Karpas-422 (cell line): ENCODE measurements around the gene LRRC61. TPM values are rescaled to one million over a fixed set of nuclear protein-coding genes. Genes with fewer than 3 reads are reported as not detected.
"Not testable (repeated sequence)": the region's sequence is repeated elsewhere in the genome, so short reads cannot be mapped to it uniquely, and the experiment has no call there.

Source experiments
- DNase-seq: peaks from one replicate; pipeline ENCODE4 v3.0.0-alpha.2; 2015
- H2AFZ ChIP-seq: fragments of 200-600 bp; sonication (generic); 2 replicates; pipeline ENCODE4 v1.6.1; 2014; ENCODE audit warnings: antibody characterized with exemption, low read length, mixed read lengths
- H3K27ac ChIP-seq: fragments of 200-600 bp; sonication (generic); 2 replicates; pipeline ENCODE4 v1.5.1; 2014; ENCODE audit warnings: mild to moderate bottlenecking, low read length, moderate library complexity
- H3K27me3 ChIP-seq: fragments of 200-600 bp; sonication (generic); 2 replicates; pipeline ENCODE4 v1.6.1; 2014; ENCODE audit warnings: low read length, mixed read lengths
- H3K36me3 ChIP-seq: fragments of 200-600 bp; sonication (generic); 2 replicates; pipeline ENCODE4 v1.6.1; 2014; ENCODE audit warnings: low read length, mixed read lengths; ENCODE audit not compliant: insufficient read depth
- H3K4me1 ChIP-seq: fragments of 200-600 bp; sonication (generic); 2 replicates; pipeline ENCODE4 v1.6.1; 2014; ENCODE audit warnings: mild to moderate bottlenecking, low read length, mixed read lengths
- H3K4me2 ChIP-seq: fragments of 200-600 bp; sonication (generic); 2 replicates; pipeline ENCODE4 v1.6.1; 2014; ENCODE audit warnings: low read length, low read depth, mild to moderate bottlenecking; ENCODE audit not compliant: poor library complexity, severe bottlenecking
- H3K4me3 ChIP-seq: fragments of 200-600 bp; sonication (generic); 2 replicates; pipeline ENCODE4 v1.5.1; 2014; ENCODE audit warnings: mild to moderate bottlenecking, antibody characterized with exemption, low read length, mixed read lengths
- H3K79me2 ChIP-seq: fragments of 200-600 bp; sonication (generic); 2 replicates; pipeline ENCODE4 v1.6.1; 2014; ENCODE audit warnings: mild to moderate bottlenecking, low read length, mixed read lengths
- H3K9ac ChIP-seq: fragments of 200-600 bp; sonication (generic); 2 replicates; pipeline ENCODE4 v1.6.0; 2014; ENCODE audit warnings: low read length
- H3K9me2 ChIP-seq: fragments of 200-600 bp; sonication (generic), shearing (Covaris generic); replicated peaks from 2 replicates; pipeline ENCODE4 v1.6.0; 2014; ENCODE audit warnings: mild to moderate bottlenecking, low read length, moderate library complexity; ENCODE audit not compliant: insufficient read depth
- H3K9me3 ChIP-seq: fragments of 300-700, 200-600 bp; sonication (generic); 2 replicates; pipeline ENCODE4 v1.6.1; 2014; ENCODE audit warnings: low read length, mixed read lengths
- H4K20me1 ChIP-seq: fragments of 200-600 bp; sonication (generic); 2 replicates; pipeline ENCODE4 v1.6.1; 2014; ENCODE audit warnings: mild to moderate bottlenecking, antibody characterized with exemption, low read length, low read depth; ENCODE audit not compliant: insufficient read depth
- total RNA-seq: library from RNA; depleted of rRNA; stranded (reverse); fragments of >200 nt; shearing (Covaris generic); gene quantifications from 2 replicates; pipeline ENCODE4 v1.2.3, GENCODE V29; 2014; ENCODE audit warnings: low replicate concordance; rRNA removed

The LRRC61 gene
- 4.1 and 16.5 TPM in 2 replicates for total RNA-seq

- peak within 1 kb of the TSS; percentile 16; the same call in 1 of the 2 replicates for H2AFZ ChIP-seq
- H3K9ac ChIP-seq = peak within 1 kb of the TSS; percentile 88
- peaks cover 18% of the 10 kb centered on the region for H3K4me1 ChIP-seq
- H4K20me1 ChIP-seq = 0 out of 2 replicates have a peak, but pooled peaks cover 2% of the 10 kb centered on the region
- no peaks in the 10 kb centered on the region for H3K9me2 ChIP-seq
- peak; percentile 89 for DNase-seq
- H3K4me3 ChIP-seq = peak within 1 kb of the TSS; percentile 79
- H3K4me2 ChIP-seq = peak within 1 kb of the TSS; percentile 67
- H3K9me3 ChIP-seq = no peaks in the 10 kb centered on the region
- H3K79me2 ChIP-seq = peaks cover 21% of the 10 kb centered on the region
- H3K27me3 ChIP-seq = no peaks in the 10 kb centered on the region
- H3K36me3 ChIP-seq = no peaks in the 10 kb centered on the region
- peak within 1 kb of the TSS; percentile 54 for H3K27ac ChIP-seq
These were observed at the start of gene LRRC61, which contains the start of gene ACTR3C for GRCh38 chr7:150322833-150323681. TSS of gene LRRC61 (plus strand) at chr7:150323355. CDS start at chr7:150336862, 13,507 bp downstream. TSS of gene ACTR3C (minus strand) at chr7:150323545. CDS start at chr7:150295296, 28,249 bp downstream.

GRCh38 chr7:150276132-150276695, 46.9 kb upstream of the LRRC61 start:
- H3K9me3 ChIP-seq, H3K9ac ChIP-seq, H2AFZ ChIP-seq, H3K79me2 ChIP-seq, H3K4me1 ChIP-seq, H3K27ac ChIP-seq, H3K4me2 ChIP-seq, H4K20me1 ChIP-seq, H3K36me3 ChIP-seq, H3K27me3 ChIP-seq, H3K9me2 ChIP-seq, H3K4me3 ChIP-seq: not testable (repeated sequence)
- peak; percentile 72 for DNase-seq

GRCh38 chr7:150278383-150278782, 44.8 kb upstream of the LRRC61 start:
- H3K79me2 ChIP-seq, H3K4me2 ChIP-seq, H3K9ac ChIP-seq, H2AFZ ChIP-seq, H3K9me2 ChIP-seq, H3K4me1 ChIP-seq, H3K4me3 ChIP-seq, H4K20me1 ChIP-seq, H3K27ac ChIP-seq, H3K36me3 ChIP-seq, DNase-seq, H3K9me3 ChIP-seq, H3K27me3 ChIP-seq: not testable (repeated sequence)

GRCh38 chr7:150281681-150282403, 41.3 kb upstream of the LRRC61 start:
- not testable (repeated sequence) for H3K4me2 ChIP-seq, H3K9ac ChIP-seq, H3K4me3 ChIP-seq, H2AFZ ChIP-seq, H3K36me3 ChIP-seq, DNase-seq, H3K27ac ChIP-seq, H3K4me1 ChIP-seq, H4K20me1 ChIP-seq, H3K9me2 ChIP-seq, H3K79me2 ChIP-seq, H3K9me3 ChIP-seq, H3K27me3 ChIP-seq

- not testable (repeated sequence) for H2AFZ ChIP-seq, H3K27me3 ChIP-seq, H3K9ac ChIP-seq, H3K36me3 ChIP-seq, H3K27ac ChIP-seq, H3K9me3 ChIP-seq, H3K4me3 ChIP-seq, DNase-seq, H3K9me2 ChIP-seq, H3K4me2 ChIP-seq, H3K79me2 ChIP-seq, H3K4me1 ChIP-seq, H4K20me1 ChIP-seq
These were observed 40.0 kb upstream of the LRRC61 start for GRCh38 chr7:150283111-150283510.

GRCh38 chr7:150283608-150284007, 39.5 kb upstream of the LRRC61 start:
- not testable (repeated sequence) for H3K4me2 ChIP-seq, H3K4me3 ChIP-seq, H3K79me2 ChIP-seq, H3K9me2 ChIP-seq, H3K36me3 ChIP-seq, H3K9me3 ChIP-seq, H3K4me1 ChIP-seq, H3K27ac ChIP-seq, H3K9ac ChIP-seq, DNase-seq, H3K27me3 ChIP-seq, H2AFZ ChIP-seq, H4K20me1 ChIP-seq

GRCh38 chr7:150285849-150286754, 37.1 kb upstream of the LRRC61 start:
- not testable (repeated sequence) for H2AFZ ChIP-seq, H3K9ac ChIP-seq, H3K4me1 ChIP-seq, H3K27me3 ChIP-seq, H3K4me2 ChIP-seq, H3K36me3 ChIP-seq, H3K4me3 ChIP-seq, H3K9me2 ChIP-seq, H3K27ac ChIP-seq, H3K9me3 ChIP-seq, H3K79me2 ChIP-seq, H4K20me1 ChIP-seq
- peak; percentile 53 for DNase-seq
